G401.6 (cell line): ENCODE measurements around the gene LPIN1.
A peak's percentile ranks its signal among the peaks of the same experiment; 100 is the strongest.
"Not testable (repeated sequence)": the region's sequence is repeated elsewhere in the genome, so short reads cannot be mapped to it uniquely, and the experiment has no call there.

Experiments
- FAIRE-seq: peaks from 2 replicates; lab custom pipeline; 2012; peaks lifted over from hg19 to GRCh38; lab: Jason Lieb, UNC

The LPIN1 gene

DNA sequence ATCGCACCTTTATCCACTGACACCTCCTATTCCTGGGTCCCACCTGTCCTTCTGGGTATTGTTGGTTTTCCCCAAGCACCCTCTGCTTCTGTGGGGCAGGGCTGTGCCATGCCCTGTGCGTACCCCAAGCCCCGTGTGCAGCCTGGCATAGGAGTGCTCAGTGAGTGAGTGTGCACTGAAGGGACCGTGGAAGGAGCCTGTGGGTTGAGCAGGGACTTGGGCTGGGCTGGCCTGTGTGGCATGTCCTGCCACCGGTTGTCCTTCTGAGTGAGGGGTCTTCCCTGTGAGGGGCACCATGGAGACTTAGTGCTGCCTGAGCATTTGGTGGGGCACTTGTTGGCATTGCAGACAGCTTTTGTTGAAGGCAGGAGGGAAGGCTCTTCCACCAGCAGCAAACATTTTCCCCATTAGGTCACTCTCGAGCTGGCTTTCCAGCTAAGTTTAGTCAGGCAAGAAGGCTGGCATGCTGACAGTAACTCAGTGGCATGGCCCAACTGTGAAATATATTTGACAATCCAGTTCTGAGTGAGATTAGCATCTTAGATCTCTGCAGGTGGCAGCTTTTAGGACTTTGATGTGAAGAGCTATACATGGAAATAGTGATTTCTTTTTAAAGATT, 64.7 kb downstream of the LPIN1 start:
- no peak for FAIRE-seq

DNA sequence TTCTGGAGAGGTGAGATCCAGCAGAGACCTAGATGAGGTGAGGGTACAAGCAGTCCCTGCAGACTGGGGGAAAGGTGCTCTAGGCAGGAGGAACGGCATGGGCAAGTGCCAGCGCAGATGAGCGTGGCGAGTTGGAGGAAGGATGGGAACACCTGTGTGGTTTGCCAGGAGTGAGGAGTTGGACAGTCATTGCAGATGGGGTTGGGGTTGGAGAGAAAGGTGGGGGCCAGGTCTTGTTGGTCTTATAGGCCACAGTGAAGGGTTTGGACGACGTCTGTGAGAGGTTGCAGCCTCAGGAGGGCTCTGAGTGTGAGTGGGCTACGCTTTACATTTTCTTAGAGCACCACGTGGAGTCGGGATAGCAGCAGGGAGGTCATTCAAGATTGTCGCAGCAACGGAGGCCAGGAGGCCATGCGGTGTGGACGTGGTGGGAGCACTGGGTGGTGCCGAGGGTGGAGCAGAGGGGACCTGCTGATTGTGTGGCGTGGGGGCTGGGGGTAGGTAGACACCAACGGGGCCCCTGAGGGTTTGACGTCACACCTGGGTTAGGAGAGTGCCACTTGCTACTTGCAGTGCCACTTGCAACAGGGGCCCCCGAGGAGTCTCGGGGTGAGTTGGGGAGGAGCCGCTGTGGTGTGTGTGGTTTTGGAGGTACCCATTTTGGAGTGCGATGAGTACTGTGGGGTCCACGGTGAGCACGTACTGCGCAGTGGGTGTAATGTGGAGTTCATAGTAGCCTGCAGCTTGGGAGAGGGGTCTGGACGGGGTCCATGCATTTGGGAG, 66.2 kb downstream of the LPIN1 start:
- FAIRE-seq = no peak

DNA sequence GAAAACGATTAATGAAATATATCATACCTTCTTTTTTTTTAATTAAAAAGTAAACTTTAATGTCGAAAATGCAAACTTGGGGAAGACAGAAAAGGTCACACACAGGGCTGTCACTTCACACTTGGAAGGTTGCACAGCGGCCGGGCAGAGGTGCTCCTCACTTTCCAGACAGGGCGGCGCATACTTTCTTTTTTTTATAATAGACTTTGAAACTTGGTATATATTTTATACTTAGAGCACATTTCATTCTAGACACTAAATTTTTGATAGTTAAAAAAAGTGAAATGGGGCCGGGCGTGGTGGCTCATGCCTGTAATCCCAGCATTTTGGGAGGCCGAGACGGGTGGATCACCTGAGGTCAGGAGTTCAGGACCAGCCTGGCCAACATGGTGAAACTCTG, 66.9 kb downstream of the LPIN1 start:
- FAIRE-seq = not testable (repeated sequence)

DNA sequence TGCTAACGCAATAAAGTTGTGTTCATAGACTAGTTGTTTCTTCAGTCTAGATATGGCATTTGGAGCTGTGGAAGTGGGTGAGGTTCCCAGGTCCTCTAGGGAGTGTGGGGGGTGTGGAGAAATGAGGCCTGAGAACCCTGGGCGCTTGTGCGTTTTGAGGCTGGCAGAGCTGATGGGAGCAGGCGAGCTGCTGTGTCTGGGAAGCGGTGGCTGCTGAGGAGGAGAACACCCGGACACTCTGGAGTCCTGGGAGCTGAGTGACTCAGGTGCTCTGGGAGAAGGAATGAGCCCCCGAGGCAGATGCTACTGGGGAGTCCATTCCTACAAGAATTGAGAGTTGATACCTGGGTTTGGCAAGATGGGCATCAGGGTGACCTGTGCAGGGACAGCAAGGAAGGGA, 67.5 kb downstream of the LPIN1 start:
- no peak for FAIRE-seq

DNA sequence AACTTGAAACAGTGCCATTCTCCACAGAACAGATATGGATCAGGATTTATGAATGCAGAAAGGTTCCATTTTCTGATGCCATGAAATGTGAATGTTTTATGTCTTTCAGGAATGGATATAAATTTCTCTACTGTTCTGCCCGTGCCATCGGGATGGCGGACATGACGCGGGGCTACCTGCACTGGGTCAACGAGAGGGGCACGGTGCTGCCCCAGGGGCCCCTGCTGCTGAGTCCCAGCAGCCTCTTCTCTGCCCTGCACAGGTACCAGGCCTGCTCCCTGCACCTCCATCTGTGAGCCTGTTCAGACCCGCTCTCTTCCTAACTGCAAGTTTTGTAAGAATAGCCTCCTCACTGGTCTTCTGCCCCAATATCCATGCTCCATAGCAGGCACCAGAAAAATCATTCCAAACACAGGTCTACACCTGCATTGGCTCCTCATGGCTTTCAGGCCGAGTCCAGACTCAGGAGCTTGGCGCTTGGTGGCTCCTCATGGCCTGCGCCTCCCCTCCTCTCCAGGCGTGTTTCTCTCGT, 68.6 kb downstream of the LPIN1 start:
- FAIRE-seq = no peak

DNA sequence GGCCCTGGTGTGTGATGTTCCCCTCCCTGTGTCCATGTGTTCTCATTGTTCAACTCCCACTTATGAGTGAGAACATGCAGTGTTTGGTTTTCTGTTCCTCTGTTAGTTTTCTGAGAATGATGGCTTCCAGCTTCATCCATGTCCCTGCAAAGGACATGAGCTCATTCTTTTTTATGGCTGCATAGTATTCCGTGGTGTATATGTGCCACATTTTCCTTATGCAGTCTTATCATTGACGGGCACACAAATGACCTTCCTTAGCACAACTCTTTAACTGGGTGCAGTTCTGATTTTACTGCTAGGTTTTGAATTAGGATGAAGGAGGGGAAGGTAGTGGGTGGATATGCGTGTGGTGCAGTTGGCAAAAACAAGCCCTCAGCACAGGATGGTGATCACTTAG, 70.5 kb downstream of the LPIN1 start:
- not testable (repeated sequence) for FAIRE-seq

DNA sequence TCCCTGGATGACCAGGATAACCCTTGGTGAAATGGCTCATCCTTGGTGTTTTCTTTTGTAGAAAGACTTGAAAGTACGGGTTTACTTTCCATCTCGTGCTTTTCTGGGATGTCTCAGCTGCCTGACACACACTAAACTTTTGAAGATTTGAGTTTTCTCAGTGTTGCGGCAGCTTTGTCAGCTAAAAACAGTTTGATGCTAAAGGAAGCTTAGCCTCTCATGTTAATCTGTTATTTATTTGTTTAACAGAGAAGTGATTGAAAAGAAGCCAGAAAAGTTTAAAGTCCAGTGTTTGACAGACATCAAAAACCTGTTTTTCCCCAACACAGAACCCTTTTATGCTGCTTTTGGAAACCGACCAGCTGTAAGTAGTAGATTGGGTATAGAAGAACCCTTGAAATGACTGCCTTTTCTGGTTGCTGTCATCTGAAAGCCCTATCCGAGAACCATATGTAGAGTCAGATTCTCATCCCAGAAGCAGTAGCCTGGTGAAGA, 72.8 kb downstream of the LPIN1 start:
- no peak for FAIRE-seq

DNA sequence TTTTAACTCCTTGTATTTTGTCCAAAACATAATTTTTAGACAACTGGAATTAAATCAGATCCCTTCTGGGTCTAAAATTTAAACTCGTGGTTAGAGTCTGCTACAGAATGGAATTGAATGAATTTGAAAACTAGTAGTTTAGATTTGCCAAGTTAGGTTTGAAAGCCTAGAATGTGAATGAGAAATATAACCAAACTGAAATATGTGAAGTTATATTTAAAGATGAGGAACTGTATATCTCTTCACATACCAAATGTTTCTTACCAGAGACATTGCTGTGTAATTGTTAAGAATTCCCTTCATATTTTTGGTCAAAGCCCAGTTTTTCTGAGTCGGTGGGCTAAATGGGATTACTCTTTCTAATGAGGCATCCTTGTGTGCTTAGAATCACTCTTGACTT, 74.2 kb downstream of the LPIN1 start:
- no peak for FAIRE-seq

DNA sequence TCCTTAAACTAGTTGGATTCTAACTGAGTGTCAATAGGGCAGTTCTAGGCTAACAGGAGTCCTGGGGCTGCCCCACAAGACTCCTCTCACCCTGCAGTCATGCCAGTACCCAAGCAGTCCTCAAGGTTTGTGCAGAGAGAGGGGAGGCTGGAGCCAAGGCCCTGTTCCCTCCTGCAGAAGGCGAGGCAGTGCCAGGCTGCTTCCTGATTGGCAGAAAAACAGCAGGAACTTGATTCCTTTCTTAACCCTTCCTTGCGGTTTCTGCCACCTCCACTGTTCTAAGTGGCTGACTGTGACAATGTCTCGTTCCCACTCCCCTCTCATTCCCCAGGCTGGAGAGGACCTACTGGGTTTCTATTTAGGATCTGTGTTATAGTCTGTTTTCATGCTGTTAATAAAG, 75.3 kb downstream of the LPIN1 start:
- no peak for FAIRE-seq

DNA sequence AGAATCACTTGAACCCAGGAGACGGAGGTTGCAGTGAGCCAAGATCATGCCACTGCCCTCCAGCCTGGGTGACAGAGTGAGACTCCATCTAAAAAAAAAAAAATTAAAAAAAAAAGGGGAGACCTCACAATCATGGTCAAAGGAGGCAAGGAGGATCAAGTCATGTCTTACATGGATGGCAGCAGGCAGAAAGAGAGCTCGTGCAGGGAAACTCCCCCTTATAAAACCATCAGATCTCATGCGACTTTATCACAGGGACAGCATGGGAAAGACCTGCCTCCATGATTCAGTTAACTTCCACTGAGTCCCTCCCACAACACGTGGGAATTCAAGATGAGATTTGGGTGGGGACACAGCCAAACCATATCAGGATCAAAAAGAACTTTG, 75.9 kb downstream of the LPIN1 start:
- not testable (repeated sequence) for FAIRE-seq

DNA sequence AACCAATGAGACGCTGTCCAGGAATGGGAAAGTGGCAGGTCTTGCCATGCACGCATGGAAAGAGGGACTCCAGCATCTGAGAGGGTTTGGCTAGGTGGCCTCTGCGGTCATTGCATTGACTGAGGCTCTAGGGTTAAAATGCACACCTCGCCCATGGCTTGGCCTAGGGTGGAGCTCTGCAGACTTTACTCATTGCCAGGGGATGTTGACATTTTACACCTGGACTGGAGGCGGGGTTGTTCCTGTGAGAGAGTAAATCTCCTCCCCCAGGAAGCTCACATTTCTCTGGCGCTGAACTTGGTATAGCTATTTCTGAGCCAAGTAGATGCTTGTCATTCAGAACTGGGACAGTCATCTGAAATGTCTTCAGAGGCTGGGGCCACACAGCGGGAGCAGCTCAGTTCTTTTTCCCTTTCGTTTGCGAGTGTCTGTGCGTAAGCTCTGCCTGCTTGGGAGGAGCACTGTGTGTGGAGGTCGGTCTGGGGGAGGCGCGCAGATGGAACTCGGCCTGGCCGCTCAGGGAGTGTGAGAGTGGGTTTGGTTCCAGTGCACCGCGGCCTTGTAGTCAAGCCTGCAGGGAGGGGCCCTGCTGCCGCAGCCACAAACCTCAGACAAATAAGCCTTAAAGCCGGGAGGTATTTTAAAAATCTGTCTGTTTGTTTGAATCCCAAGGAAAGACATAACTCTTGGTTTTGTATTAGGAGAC, 76.5 kb downstream of the LPIN1 start:
- no peak for FAIRE-seq

DNA sequence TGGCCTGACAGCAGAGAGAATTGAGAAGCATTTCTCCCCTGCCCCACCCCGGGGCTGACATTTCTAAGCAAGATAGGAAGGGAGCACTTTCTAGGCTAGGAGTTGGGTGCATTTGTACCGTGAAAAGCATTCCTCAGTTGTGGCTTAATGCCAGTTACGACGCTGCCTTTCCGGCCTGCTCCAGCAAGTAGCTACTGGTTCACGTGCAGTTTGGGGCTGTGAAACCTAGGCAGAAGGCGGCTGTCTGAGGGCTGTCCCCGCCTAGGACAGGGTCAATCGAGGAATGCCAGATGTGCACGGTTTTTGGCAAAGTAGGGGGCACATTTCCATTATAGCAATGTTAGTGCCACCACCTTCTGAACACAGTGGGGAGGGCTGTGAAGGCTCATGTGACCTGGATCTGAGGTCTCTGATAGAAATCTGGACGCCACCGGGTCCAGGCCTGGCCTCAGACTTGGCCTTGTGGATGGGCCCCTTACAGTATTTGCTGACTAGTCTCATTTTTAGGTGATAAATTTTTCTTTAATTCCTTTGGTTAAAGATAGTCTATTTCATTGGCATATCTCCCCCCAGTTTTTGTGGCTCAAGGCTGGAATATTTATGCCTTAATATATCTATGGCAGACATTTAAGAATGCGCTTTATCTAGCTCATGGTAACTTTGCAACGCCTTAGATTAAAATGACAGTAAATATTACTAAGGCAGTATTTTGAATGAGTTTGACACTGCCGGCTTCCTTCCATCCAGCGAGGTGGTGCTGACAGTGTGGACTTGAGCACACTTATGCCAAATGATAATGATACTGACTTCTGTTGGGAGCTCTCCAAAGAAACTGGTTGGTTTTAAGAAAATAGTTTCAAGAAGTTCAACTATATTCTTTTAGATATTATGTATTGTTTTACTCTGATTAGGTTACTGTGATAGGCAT, 78.7 kb downstream of the LPIN1 start:
- FAIRE-seq = no peak

DNA sequence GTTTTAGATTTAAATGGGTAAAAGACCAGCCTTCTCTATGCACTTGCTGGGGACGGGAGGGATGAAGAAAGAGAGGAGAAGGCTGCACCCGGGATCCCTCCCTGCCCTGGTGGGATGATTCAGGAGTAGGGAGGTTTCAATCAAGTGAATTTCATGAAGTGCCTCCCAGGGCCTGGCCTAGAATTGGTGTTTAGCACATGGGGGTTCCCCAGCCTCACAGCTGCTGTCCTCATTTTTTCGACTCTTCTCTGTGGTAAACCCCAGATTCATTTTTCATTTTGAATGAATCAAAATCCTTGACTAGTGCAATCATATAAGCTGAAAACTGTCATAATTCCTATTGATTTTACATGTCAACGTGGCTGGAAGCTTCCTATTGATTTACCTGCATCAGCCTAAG, 81.1 kb downstream of the LPIN1 start:
- FAIRE-seq = no peak

DNA sequence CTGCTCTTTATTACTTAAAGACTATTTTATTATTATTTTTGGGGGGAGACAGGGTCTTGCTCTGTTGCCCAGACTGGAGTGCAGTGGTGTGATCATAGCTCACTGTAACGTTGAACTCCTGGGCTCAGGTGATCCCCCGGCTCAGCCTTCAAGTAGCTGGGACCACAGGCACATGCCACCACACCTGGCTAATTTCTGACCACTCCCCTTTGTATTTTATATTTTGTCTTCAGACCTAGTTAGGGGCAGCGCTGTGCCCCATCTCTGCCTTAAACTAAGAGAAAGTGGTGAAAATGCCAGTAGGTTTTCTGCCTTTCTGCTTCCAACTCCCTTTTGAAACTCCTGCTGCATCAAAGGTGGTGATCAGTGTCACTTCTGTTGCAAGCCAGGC, 82.5 kb downstream of the LPIN1 start:
- FAIRE-seq = no peak

DNA sequence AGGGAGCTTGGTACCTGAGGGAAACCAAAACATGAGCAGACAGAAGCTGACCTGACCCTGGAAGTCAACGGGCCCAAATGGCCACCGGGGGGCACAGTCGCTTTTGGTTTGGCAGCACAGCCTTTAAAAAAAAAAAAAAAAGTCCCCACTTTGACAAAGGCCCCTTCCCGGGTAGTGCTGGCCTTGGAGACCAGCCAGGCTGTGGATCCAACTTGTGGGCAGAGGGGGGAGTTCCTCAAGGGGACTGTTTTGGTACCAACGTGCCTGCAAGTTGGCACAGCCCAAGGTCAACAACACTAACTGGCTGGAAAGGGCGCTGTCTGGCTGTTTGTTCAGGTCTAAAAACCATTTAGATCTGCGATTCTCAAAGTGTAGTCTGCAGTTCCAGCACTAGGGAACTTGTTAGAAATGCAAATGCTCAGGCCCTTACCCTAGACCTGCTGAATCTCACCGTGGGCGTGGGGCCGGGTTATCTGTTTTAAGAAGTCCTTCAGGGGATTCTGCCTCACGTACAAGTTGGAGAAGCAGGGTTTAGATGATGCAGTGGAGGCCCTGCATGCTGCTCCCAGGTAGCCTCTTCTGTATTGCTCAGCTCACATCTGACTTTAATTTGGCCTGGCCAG, 83.0 kb downstream of the LPIN1 start:
- no peak for FAIRE-seq

DNA sequence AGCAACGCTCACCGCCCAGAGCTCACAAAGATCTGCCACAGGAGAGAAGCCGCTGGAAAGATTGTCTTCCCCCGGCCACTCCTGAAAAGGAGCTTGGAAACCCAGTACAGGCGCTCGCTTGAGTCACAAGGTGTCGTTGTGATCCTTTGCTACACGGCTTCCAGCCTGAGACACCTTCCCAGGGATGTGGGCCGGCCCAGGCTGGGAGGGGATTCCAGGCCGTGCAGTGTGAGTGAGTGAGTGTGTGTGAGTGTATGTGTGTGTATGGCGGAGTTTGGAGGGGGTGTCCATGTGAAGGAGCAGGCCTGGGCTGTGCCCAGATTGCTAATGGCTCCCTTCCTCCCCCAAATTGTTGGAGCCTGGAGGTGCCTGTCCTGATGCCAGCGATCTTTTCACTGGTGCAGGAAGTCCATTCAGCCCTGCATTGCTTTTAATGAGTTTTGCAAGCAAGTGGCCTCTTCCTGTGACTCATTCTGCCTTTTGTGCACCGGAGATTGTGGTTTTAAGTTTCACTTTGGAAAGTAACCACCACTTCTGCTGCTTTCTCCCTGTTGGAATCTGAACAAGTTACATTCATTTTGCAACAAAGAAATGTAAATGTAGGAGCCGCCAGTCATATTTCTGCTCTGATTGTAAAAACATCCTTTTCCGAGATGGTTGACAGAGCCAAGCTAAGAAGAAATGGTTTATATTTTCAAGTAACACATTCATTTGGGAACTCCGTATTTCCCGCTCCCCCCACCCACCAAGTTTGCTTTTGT, 83.7 kb downstream of the LPIN1 start:
- FAIRE-seq = peak; percentile 30

DNA sequence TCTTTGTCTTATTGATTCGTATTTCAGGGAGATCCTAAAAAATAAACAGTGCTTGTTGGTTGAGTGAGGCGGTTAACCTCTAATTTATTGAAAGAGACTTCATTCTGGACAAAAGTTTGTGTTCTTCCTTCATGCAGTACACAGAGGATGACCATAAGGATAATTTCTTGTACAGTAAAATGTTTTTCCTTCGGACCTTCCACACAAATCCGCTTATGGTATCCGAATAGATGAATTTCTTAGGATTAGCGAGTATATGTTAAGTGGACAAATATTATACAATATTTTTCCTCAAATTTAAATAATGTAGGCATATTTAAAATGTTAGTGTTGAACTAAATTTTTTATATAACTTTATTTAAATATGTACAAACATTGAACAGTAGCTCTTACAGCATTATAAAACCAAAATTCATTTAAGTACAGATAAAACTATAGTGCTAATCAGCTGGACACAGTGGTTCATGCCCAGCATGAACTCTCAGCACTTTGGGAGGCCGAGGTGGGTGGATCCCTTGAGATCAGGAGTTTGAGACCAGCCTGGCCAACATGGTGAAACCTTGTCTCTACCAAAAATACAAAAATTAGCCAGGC, 84.4 kb downstream of the LPIN1 start:
- no peak for FAIRE-seq

DNA sequence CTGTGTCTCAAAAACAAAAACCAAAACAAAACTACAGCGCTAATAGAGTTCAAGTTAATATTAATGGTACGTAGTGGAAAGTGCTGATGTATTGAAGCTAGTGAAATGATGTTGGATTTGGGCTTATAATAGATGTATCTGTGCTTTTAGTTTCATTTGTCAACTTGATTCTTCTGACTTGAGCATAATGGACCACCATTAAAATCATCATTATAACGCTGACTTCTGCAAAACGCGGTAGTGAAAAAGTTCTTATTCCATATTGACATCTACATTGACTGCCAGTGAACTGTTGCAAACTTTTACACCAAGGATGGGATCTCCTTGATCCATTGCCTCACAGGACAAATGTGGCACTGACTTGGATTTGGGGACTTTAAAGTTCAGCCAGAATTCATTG, 85.0 kb downstream of the LPIN1 start:
- FAIRE-seq = no peak

DNA sequence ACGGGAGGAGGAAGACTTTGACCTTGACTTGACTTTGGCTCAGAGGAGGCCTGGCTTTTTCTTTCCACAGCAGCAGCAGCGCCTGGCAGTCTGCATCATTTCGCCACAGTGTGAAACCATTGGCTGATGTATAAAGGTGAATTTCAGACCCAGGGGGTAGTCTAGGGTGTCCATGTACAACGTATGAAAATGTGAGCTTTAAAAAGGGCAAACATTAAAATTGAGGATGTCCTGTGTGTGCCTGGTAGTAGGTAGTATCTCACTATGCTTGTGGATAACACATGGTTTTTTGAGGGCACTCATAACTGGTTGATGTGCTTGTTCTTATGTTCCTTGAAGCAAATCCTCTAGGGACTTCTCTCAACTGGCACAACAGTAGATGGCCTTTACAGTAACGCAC, 86.1 kb downstream of the LPIN1 start:
- FAIRE-seq = no peak

DNA sequence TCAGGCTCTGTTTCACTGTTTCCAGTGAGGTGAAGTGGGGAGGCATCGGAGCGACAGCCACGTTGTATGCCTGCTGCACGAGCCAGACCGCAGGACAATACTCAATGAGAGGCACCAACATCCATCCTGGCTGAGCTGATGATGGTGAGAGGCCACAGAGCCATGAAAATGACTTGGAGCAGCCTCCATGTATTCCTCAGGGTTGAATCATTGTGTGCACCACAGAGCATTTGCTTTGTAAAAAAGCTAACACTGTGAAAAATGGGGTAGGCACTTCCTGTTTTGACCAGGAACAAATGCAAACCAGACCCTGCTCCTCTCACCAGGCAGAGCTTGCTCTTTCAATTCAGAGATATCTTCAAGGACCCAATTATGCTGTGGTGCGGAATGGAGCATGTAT, 87.2 kb downstream of the LPIN1 start:
- FAIRE-seq = no peak
